NB4 (cell line): ENCODE results near the gene ITIH6.
"Not testable (repeated sequence)": the region's sequence is repeated elsewhere in the genome, so short reads cannot be mapped to it uniquely, and the experiment has no call there.

ENCODE experiments used
- DNase-seq: peaks from one replicate; pipeline ENCODE4 v3.0.0; 2010; ENCODE audit warnings: low read depth
- H3K4me3 ChIP-seq: one replicate; pipeline ENCODE4 v1.5.1; 2011; ENCODE audit warnings: mild to moderate bottlenecking, low read depth, low read length, moderate library complexity
- CTCF ChIP-seq: IDR thresholded peaks from one replicate; pipeline ENCODE4 v1.5.1; 2012; ENCODE audit warnings: low read depth, low read length
- MAX ChIP-seq: IDR thresholded peaks from 2 replicates; pipeline ENCODE4 v1.6.1; 2011; ENCODE audit warnings: low read depth, low read length
- MYC ChIP-seq: IDR thresholded peaks from 2 replicates; pipeline ENCODE4 v1.6.1; 2011; ENCODE audit warnings: low read depth, low read length
- POLR2A ChIP-seq: IDR thresholded peaks from 2 replicates; pipeline ENCODE4 v1.6.1; 2011; ENCODE audit warnings: mild to moderate bottlenecking; ENCODE audit not compliant: insufficient read length; ENCODE audit errors: extremely low read depth

ITIH6 gene

GRCh38 chrX:54745676-54746075, 52.4 kb downstream of the ITIH6 start:
- TF ChIP-seq CTCF, result no peak
- no peak for TF ChIP-seq MYC
- TF ChIP-seq POLR2A, result no peak
- no peak for TF ChIP-seq MAX
- no peak overlapping the region for H3K4me3 ChIP-seq
- DNase-seq, result no peak

- H3K4me3 ChIP-seq, DNase-seq: not testable (repeated sequence)
Observed at GRCh38 chrX:54738567-54738966, 59.5 kb downstream of the ITIH6 start.

GRCh38 chrX:54736298-54736942, 61.6 kb downstream of the ITIH6 start:
- not testable (repeated sequence) for H3K4me3 ChIP-seq, DNase-seq

GRCh38 chrX:54721424-54721823, 76.6 kb downstream of the ITIH6 start:
- no peak overlapping the region for H3K4me3 ChIP-seq
- TF ChIP-seq CTCF (no peak), MAX (no peak), MYC (no peak), POLR2A (no peak)
- no peak for DNase-seq

GRCh38 chrX:54715621-54716020, 82.4 kb downstream of the ITIH6 start:
- no peak overlapping the region for H3K4me3 ChIP-seq
- no peak for TF ChIP-seq MAX
- no peak for TF ChIP-seq MYC
- TF ChIP-seq POLR2A, result no peak
- DNase-seq, result no peak

- TF ChIP-seq MAX (no peak), CTCF (no peak), MYC (no peak)
- no peak for DNase-seq
- no peak overlapping the region for H3K4me3 ChIP-seq
Observed at GRCh38 chrX:54714424-54714823, 83.6 kb downstream of the ITIH6 start.

GRCh38 chrX:54711735-54712134, 86.3 kb downstream of the ITIH6 start:
- DNase-seq, result no peak
- no peak overlapping the region for H3K4me3 ChIP-seq
- TF ChIP-seq CTCF, result no peak
- TF ChIP-seq MYC, result no peak
- TF ChIP-seq POLR2A, result no peak
- TF ChIP-seq MAX, result no peak
